HEK293T (cell line): ENCODE results near the gene AGPAT3.

Experiments used
- ARNT ChIP-seq: fragments of 450-650 bp; IDR thresholded peaks from 2 replicates; pipeline ENCODE4 v1.6.1; 2017; ENCODE audit warnings: mild to moderate bottlenecking
- BHLHE40 ChIP-seq: fragments of 450-650 bp; IDR thresholded peaks from 2 replicates; pipeline ENCODE4 v1.6.1; 2016; ENCODE audit warnings: mild to moderate bottlenecking, moderate library complexity, borderline replicate concordance
- FOXK2 ChIP-seq: fragments of 450-650 bp; IDR thresholded peaks from 2 replicates; pipeline ENCODE4 v1.6.1; 2016; ENCODE audit warnings: mild to moderate bottlenecking
- L3MBTL2 ChIP-seq: fragments of 450-650 bp; conservative IDR thresholded peaks from 2 replicates; pipeline ENCODE4 v1.6.1; 2016; ENCODE audit warnings: mild to moderate bottlenecking
- LEF1 ChIP-seq: fragments of 450-650 bp; IDR thresholded peaks from 2 replicates; pipeline ENCODE4 v1.6.1; 2017; ENCODE audit warnings: mild to moderate bottlenecking, borderline replicate concordance
- SP1 ChIP-seq: fragments of 450-650 bp; IDR thresholded peaks from 2 replicates; pipeline ENCODE4 v1.6.1; 2017
- SUZ12 ChIP-seq: fragments of 450-650 bp; IDR thresholded peaks from 2 replicates; pipeline ENCODE4 v1.6.1; 2016; ENCODE audit warnings: mild to moderate bottlenecking
- TARDBP ChIP-seq: fragments of 450-650 bp; IDR thresholded peaks from 2 replicates; pipeline ENCODE4 v1.6.1; 2016

DNA sequence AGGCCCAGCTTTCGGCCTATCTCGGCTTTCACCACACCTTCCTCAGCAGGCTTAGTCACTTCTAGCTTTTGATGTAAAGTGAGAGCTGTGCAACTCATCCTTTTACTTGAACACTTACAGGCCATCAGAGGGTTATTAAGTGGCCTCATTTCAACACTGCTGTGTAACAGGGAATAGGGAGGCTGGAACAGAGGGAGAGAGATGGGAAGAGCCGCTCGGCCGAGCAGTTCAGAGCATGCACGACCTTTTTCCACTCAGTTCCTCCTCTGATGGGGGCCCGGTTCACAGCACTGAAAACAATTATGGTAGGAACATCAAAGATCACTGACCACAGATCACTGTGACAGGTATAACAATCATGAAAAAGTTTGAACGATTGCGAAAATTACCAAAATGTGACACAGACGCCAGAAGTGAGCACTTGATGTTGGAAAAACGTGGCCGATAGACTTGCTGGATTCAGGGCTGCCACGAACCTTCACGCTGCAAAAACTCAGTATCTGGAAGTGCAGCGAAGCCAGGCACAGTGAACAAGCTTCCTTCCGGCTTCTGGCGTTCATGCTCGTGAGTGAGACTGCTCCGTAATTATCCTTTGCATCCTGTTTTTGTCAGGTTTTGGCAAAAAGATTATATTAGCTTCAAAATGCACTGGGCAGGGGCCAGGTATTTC lies 28.6 kb downstream of the AGPAT3 start:
- TF ChIP-seq SP1 (no peak), L3MBTL2 (no peak), LEF1 (no peak), ARNT (no peak), SUZ12 (no peak), FOXK2 (no peak), TARDBP (no peak), BHLHE40 (no peak)
